Gastrocnemius medialis (tissue), 4 donors: ENCODE measurements around the gene COP1.

Source experiments
- CTCF ChIP-seq, 5 experiments: fragments of 450-650 bp in 3 of 5; fragments of 200-600 bp in 2 of 5; sonication (generic) in 2 of 5; IDR thresholded peaks in 4 of 5; conservative IDR thresholded peaks in 1 of 5; 1 replicate in 4 of 5; 2 replicates in 1 of 5; pipeline ENCODE4 v1.5.1; 2016 to 2019; ENCODE audit warnings: antibody characterized with exemption in 5 of 5, mild to moderate bottlenecking in 3 of 5, moderate library complexity in 3 of 5
- POLR2A ChIP-seq, 2 donors: fragments of 450-650 bp; IDR thresholded peaks; one replicate each; pipeline ENCODE4 v1.6.1; 2017; ENCODE audit warnings: antibody characterized with exemption in 2 of 2, mild to moderate bottlenecking in 2 of 2, moderate library complexity in 2 of 2

GRCh38 chr1:176208034-176208433 is 948 bp upstream of the COP1 start:
- TF ChIP-seq CTCF (IDR thresholded peaks at IDR 0.05 in 4 of 5, conservative IDR thresholded peaks at IDR 0.05 in 1 of 5) (no peak), POLR2A (IDR thresholded peaks at IDR 0.05) (no peak)
